HepG2 (cell line): ENCODE data around the gene DDAH1. TPM values are rescaled to one million over a fixed set of nuclear protein-coding genes. Genes with fewer than 3 reads are reported as not detected.

Experiments used
- EP300 ChIP-seq, 3 experiments: sonication (generic) in 1 of 3; formaldehyde crosslinking in 1 of 3; IDR thresholded peaks; 2 replicates each; pipeline versions ENCODE4 v1.5.1 to v1.6.1; 2011 to 2020; ENCODE audit warnings: low read depth in 2 of 3, low read length in 2 of 3, borderline replicate concordance in 1 of 3, improper control_type of control experiment in 1 of 3, mild to moderate bottlenecking in 1 of 3, missing genetic modification reagents in 1 of 3, moderate library complexity in 1 of 3
- GLI4 ChIP-seq: sonication (generic); formaldehyde crosslinking; IDR thresholded peaks from 2 replicates; pipeline ENCODE4 v1.5.1; 2020; ENCODE audit warnings: missing genetic modification reagents, mild to moderate bottlenecking, moderate library complexity, borderline replicate concordance
- KDM6A ChIP-seq: IDR thresholded peaks from 2 replicates; pipeline ENCODE4 v1.6.1; 2016; ENCODE audit warnings: low read depth
- MXD4 ChIP-seq: IDR thresholded peaks from 2 replicates; pipeline ENCODE4 v1.6.1; 2016; ENCODE audit warnings: mild to moderate bottlenecking, missing biosample characterization, missing genetic modification reagents
- RARA ChIP-seq: IDR thresholded peaks from 2 replicates; pipeline ENCODE4 v1.6.1; 2016; ENCODE audit warnings: missing genetic modification reagents, missing compliant biosample characterization
- SYNCRIP ChIP-seq: fragments of 200-400 bp; formaldehyde crosslinking; IDR thresholded peaks from 2 replicates; pipeline ENCODE4 v1.6.1; 2018; ENCODE audit warnings: mild to moderate bottlenecking, low read depth, low read length; ENCODE audit not compliant: insufficient read depth
- ZBTB26 ChIP-seq: IDR thresholded peaks from 2 replicates; pipeline ENCODE4 v1.6.1; 2016; ENCODE audit warnings: missing compliant biosample characterization, missing genetic modification reagents, borderline replicate concordance
- ZFY ChIP-seq: sonication (generic); formaldehyde crosslinking; IDR thresholded peaks from 2 replicates; pipeline ENCODE4 v1.4.0; 2020; ENCODE audit warnings: missing genetic modification reagents
- ZNF407 ChIP-seq: sonication (generic); formaldehyde crosslinking; IDR thresholded peaks from one replicate; pipeline ENCODE4 v1.5.1; 2020; ENCODE audit warnings: mild to moderate bottlenecking, missing genetic modification reagents; ENCODE audit errors: not compliant biosample characterization
- ZNF569 ChIP-seq: sonication (generic); formaldehyde crosslinking; IDR thresholded peaks from 2 replicates; pipeline ENCODE4 v1.5.0; 2020; ENCODE audit warnings: mild to moderate bottlenecking, missing genetic modification reagents, moderate library complexity, borderline replicate concordance
- ZNF766 ChIP-seq: sonication (generic); formaldehyde crosslinking; IDR thresholded peaks from 2 replicates; pipeline ENCODE4 v1.5.0; 2020; ENCODE audit warnings: missing genetic modification reagents, borderline replicate concordance
- ZNF790 ChIP-seq: sonication (generic); formaldehyde crosslinking; IDR thresholded peaks from 2 replicates; pipeline ENCODE4 v1.8.0; 2022; ENCODE audit warnings: missing genetic modification reagents, mild to moderate bottlenecking, borderline replicate concordance
- polyA plus RNA-seq, 8 experiments: library from polyadenylated mRNA; depleted of rRNA in 3 of 8; stranded (reverse) in 7 of 8; unstranded in 1 of 8; fragments of >200 nt; fragmentation: Illumina TruSeq in 4 of 8; extraction: Trizol in 4 of 8; gene quantifications; 2 replicates each; pipeline versions ENCODE4 v1.2.1 to v1.2.3, GENCODE V29; 2011 to 2016; ENCODE audit warnings: low read depth in 4 of 8, missing spikeins in 1 of 8, mixed read lengths in 1 of 8; ENCODE audit not compliant: insufficient read depth in 1 of 8
- total RNA-seq, 5 experiments: library from RNA; depleted of rRNA; stranded (reverse); fragments of >200 nt; fragmentation: Illumina TruSeq; extraction: Trizol; gene quantifications; 2 replicates each; pipeline ENCODE4 v1.2.3, GENCODE V29; 2016; ENCODE audit warnings: low read depth in 1 of 5
- TF ChIP-seq, protein P1 (sequence below): sonication (generic); formaldehyde crosslinking; IDR thresholded peaks from 2 replicates; pipeline ENCODE4 v1.4.0; 2020; ENCODE audit warnings: missing genetic modification reagents, borderline replicate concordance
- TF ChIP-seq, protein P2 (sequence below), 2 experiments: fragments of 450-650 bp in 1 of 2; sonication (generic) in 1 of 2; formaldehyde crosslinking; IDR thresholded peaks; 2 replicates each; pipeline versions ENCODE4 v1.5.0 to v1.8.0; 2020 to 2022; ENCODE audit warnings: mild to moderate bottlenecking in 1 of 2, missing genetic modification reagents in 1 of 2

The DDAH1 gene
- total and polyA plus RNA-seq, 2 of the 13 experiments (the other 11 are each of a cell fraction or from before 2014, with no cell fraction given) = 39.7 to 64.4 TPM

GRCh38 chr1:85328713-85329397 lies 136.1 kb downstream of the DDAH1 start (continued):
- TF ChIP-seq ZNF766 (CRISPR knock-in tag) = no peak
- no peak for TF ChIP-seq SYNCRIP
- TF ChIP-seq, protein P1, sequence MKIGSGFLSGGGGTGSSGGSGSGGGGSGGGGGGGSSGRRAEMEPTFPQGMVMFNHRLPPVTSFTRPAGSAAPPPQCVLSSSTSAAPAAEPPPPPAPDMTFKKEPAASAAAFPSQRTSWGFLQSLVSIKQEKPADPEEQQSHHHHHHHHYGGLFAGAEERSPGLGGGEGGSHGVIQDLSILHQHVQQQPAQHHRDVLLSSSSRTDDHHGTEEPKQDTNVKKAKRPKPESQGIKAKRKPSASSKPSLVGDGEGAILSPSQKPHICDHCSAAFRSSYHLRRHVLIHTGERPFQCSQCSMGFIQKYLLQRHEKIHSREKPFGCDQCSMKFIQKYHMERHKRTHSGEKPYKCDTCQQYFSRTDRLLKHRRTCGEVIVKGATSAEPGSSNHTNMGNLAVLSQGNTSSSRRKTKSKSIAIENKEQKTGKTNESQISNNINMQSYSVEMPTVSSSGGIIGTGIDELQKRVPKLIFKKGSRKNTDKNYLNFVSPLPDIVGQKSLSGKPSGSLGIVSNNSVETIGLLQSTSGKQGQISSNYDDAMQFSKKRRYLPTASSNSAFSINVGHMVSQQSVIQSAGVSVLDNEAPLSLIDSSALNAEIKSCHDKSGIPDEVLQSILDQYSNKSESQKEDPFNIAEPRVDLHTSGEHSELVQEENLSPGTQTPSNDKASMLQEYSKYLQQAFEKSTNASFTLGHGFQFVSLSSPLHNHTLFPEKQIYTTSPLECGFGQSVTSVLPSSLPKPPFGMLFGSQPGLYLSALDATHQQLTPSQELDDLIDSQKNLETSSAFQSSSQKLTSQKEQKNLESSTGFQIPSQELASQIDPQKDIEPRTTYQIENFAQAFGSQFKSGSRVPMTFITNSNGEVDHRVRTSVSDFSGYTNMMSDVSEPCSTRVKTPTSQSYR (CRISPR knock-in tag) = peak; percentile 43; the same call in 1 of the 2 replicates
- TF ChIP-seq ZBTB26 (CRISPR knock-in tag) = 0 out of 2 replicates have a peak, but pooled peaks have one; percentile 26
- TF ChIP-seq ZNF790 (CRISPR knock-in tag) = no peak
- TF ChIP-seq ZNF407 = no peak
- TF ChIP-seq EP300 (IDR thresholded peaks at IDR 0.05; ENCODE audit: low read depth in 2 of 2, low read length in 2 of 2) = peak; percentile 27 to 95; a peak in 2 of 4 replicates
- TF ChIP-seq EP300 (CRISPR knock-in tag; IDR thresholded peaks at IDR 0.05; ENCODE audit: borderline replicate concordance) = peak; percentile 97
- peak; percentile 52 for TF ChIP-seq KDM6A
- TF ChIP-seq, protein P2, sequence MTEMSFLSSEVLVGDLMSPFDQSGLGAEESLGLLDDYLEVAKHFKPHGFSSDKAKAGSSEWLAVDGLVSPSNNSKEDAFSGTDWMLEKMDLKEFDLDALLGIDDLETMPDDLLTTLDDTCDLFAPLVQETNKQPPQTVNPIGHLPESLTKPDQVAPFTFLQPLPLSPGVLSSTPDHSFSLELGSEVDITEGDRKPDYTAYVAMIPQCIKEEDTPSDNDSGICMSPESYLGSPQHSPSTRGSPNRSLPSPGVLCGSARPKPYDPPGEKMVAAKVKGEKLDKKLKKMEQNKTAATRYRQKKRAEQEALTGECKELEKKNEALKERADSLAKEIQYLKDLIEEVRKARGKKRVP (CRISPR knock-in tag; IDR thresholded peaks at IDR 0.05) = peak in 1 of 2 experiments; percentile 70; a peak in 2 of 4 replicates
- no peak for TF ChIP-seq ZFY (CRISPR knock-in tag)
- peak; percentile 86 for TF ChIP-seq RARA
- peak; percentile 87 for TF ChIP-seq MXD4 (CRISPR knock-in tag)
- no peak for TF ChIP-seq ZNF569 (CRISPR knock-in tag)
- no peak; the same call in 1 of the 2 replicates for TF ChIP-seq GLI4
